WTC11 (cell line): ENCODE measurements around the gene SLC25A30.
"Not testable (repeated sequence)": the region's sequence is repeated elsewhere in the genome, so short reads cannot be mapped to it uniquely, and the experiment has no call there.

Experiments used
- CREM ChIP-seq: sonication (generic); formaldehyde crosslinking; IDR thresholded peaks from 2 replicates; pipeline ENCODE4 v1.8.1; 2022; ENCODE audit warnings: mild to moderate bottlenecking, missing genetic modification reagents, moderate library complexity
- CTCF ChIP-seq: fragments of 200-600 bp; IDR thresholded peaks from 2 replicates; pipeline ENCODE4 v1.8.0; 2022; ENCODE audit warnings: antibody characterized with exemption
- MAX ChIP-seq: sonication (generic); formaldehyde crosslinking; IDR thresholded peaks from 2 replicates; pipeline ENCODE4 v1.8.0; 2022; ENCODE audit warnings: mild to moderate bottlenecking, missing genetic modification reagents
- STAT6 ChIP-seq: sonication (generic); formaldehyde crosslinking; conservative IDR thresholded peaks from 2 replicates; pipeline ENCODE4 v1.8.1; 2023; ENCODE audit warnings: mild to moderate bottlenecking, low read depth, missing genetic modification reagents, moderate library complexity
- USF1 ChIP-seq: sonication (generic); formaldehyde crosslinking; IDR thresholded peaks from 2 replicates; pipeline ENCODE4 v1.8.0; 2022; ENCODE audit warnings: mild to moderate bottlenecking, missing genetic modification reagents
- ZNF317 ChIP-seq: sonication (generic); formaldehyde crosslinking; IDR thresholded peaks from 2 replicates; pipeline ENCODE4 v1.8.1; 2023; ENCODE audit warnings: low read depth, mild to moderate bottlenecking, moderate library complexity, missing genetic modification reagents, borderline replicate concordance

- not testable (repeated sequence) for TF ChIP-seq ZNF317 (CRISPR knock-in tag); CTCF; STAT6 (CRISPR knock-in tag); CREM; MAX (CRISPR knock-in tag); USF1 (CRISPR knock-in tag)
Observed at GRCh38 chr13:45344064-45344463, 74.1 kb downstream of the SLC25A30 start.
